ENCODE results near the gene CCNL2. TPM values are rescaled to one million over a fixed set of nuclear protein-coding genes. Genes with fewer than 3 reads are reported as not detected.

Gene CCNL2
- total RNA-seq, 1 experiment from 2014 or later = 173 TPM

GRCh38 chr1:1427106-1427819 is 28.1 kb upstream of the CCNL2 start:
- Histone ChIP-seq H2BK120ac (ENCODE audit: low read depth, low read length, poor library complexity, severe bottlenecking) (no peak overlapping the region), H4K5ac (ENCODE audit: insufficient read length, low read depth, low read length) (no peak overlapping the region), H3K4me2 (ENCODE audit: insufficient read depth, insufficient read length, low read length) (no peak overlapping the region), H3K4ac (ENCODE audit: low read depth, low read length) (no peak overlapping the region), H3K4me1 (ENCODE audit: insufficient read depth, low read length) (peaks cover 7% of the 10 kb centered on the region; the same call in 1 of the 2 replicates), H3K56ac (ENCODE audit: insufficient read length, low read depth, low read length) (no peak overlapping the region), H3K18ac (ENCODE audit: insufficient read length, low read depth, low read length) (peak overlapping the region; percentile 72), H3K27me3 (ENCODE audit: insufficient read depth, low read length) (no peaks in the 10 kb centered on the region), H3K79me2 (ENCODE audit: insufficient read depth, low read length) (no peaks in the 10 kb centered on the region), H3K9me3 (ENCODE audit: control insufficient read depth, low read depth, low read length) (no peaks in the 10 kb centered on the region), H3K9ac (ENCODE audit: extremely low read depth, insufficient read length, low read length) (no peak overlapping the region), H3K27ac (ENCODE audit: insufficient read length, low read depth, low read length) (no peak overlapping the region), H2AK5ac (ENCODE audit: insufficient read length, low read length) (no peak overlapping the region), H3T11ph (ENCODE audit: low read length) (no peak overlapping the region), H3K14ac (ENCODE audit: insufficient read depth, low read length) (peak overlapping the region; percentile 80; the same call in 1 of the 2 replicates), H3K23me2 (ENCODE audit: insufficient read length, low read depth, low read length, poor library complexity, severe bottlenecking) (peaks cover 3% of the 10 kb centered on the region), H3K23ac (ENCODE audit: insufficient read length, low read depth, low read length) (no peak overlapping the region), H4K91ac (ENCODE audit: insufficient read length, low read depth, low read length) (no peak overlapping the region), H4K8ac (replicated peaks; ENCODE audit: insufficient read length, low read depth, low read length) (no peak overlapping the region), H2BK15ac (ENCODE audit: low read depth, low read length) (no peak overlapping the region), H2BK20ac (ENCODE audit: low read depth, low read length, poor library complexity, severe bottlenecking) (no peak overlapping the region), H3K79me1 (ENCODE audit: insufficient read depth, low read depth, low read length, poor library complexity, severe bottlenecking) (no peaks in the 10 kb centered on the region), H4K20me1 (ENCODE audit: control insufficient read depth, insufficient read depth, insufficient read length) (no peaks in the 10 kb centered on the region), H2BK12ac (ENCODE audit: insufficient read length, low read depth, low read length) (no peak overlapping the region), H2BK5ac (ENCODE audit: insufficient read length, low read length) (no peak overlapping the region), H2AFZ (ENCODE audit: low read length) (no peak overlapping the region)
- Mint-ChIP-seq H3K27ac (no peak overlapping the region), H3K9me3 (peaks cover 3 to 4% of the 10 kb centered on the region in 2 experiments; a peak in 4 of 5 replicates), H3K4me1 (peaks cover 33 to 50% of the 10 kb centered on the region in 2 experiments), H3K36me3 (ENCODE audit: insufficient read depth in 1 of 3, low read depth in 3 of 3) (peaks cover 3 to 5% (median 4%) of the 10 kb centered on the region in 3 experiments; a peak in 6 of 7 replicates), H3K27me3 (ENCODE audit: low read depth) (no peaks in the 10 kb centered on the region), H3K4me3 (peak overlapping the region; percentile 31 to 50; a peak in 2 of 5 replicates)
- TF ChIP-seq CTCF (conservative IDR thresholded peaks at IDR 0.05) = no peak
- DNase-seq = peak; percentile 87
- 100% methylated on average over 2 of the region's 66 CpGs for WGBS (ENCODE audit: extremely low coverage, insufficient read length, low lambda C conversion rate)
